ENCODE data around the gene CHRNB4.

CHRNB4 gene

DNA sequence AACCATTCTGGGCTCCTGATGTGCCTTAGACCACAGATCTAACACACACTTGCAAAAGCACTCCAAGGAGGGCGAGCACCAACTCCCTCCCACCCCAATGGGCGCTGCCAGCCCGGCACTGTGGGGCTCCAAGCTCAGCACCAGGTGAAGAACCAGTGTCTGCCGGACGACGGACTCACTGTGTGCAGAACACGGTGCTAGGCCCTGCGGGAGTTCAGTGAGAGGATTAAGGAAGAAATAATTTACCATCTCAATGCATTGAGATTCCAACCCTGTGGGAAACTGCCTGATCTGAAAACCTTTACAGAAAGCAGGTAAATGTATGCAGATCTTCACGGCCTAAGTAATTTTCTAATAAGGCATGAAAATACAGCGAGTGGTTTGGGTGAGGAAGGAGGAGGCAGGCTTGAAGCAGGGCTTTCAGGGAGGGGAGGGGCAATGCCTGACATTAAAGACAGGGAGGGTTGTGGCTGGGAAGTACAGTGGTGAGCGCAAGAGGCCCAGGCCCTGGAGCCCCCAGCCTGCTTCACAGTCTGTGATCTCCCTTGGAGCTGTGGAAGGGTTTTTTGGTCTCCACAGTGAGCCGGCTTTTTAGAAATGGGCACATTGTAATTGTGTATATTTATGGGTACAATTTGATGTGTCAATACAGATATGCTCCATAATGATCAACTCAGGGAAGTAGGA is 35.6 kb upstream of the CHRNB4 start:
- intact Hi-C loops (cut with DNase I; ENCODE audit: low total_unique reads): no loop called here
- Histone ChIP-seq H3K9me3 (no peaks in the 10 kb centered on the region), H3K4me3 (no peak overlapping the region), H3K27me3 (no peaks in the 10 kb centered on the region), H3K36me3 (no peaks in the 10 kb centered on the region), H3K4me1 (no peaks in the 10 kb centered on the region), H3K27ac (no peak overlapping the region)
- DNase-seq: no peak
- TF ChIP-seq, protein P1, sequence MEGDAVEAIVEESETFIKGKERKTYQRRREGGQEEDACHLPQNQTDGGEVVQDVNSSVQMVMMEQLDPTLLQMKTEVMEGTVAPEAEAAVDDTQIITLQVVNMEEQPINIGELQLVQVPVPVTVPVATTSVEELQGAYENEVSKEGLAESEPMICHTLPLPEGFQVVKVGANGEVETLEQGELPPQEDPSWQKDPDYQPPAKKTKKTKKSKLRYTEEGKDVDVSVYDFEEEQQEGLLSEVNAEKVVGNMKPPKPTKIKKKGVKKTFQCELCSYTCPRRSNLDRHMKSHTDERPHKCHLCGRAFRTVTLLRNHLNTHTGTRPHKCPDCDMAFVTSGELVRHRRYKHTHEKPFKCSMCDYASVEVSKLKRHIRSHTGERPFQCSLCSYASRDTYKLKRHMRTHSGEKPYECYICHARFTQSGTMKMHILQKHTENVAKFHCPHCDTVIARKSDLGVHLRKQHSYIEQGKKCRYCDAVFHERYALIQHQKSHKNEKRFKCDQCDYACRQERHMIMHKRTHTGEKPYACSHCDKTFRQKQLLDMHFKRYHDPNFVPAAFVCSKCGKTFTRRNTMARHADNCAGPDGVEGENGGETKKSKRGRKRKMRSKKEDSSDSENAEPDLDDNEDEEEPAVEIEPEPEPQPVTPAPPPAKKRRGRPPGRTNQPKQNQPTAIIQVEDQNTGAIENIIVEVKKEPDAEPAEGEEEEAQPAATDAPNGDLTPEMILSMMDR (IDR thresholded peaks at IDR 0.05): no peak

GRCh38 chr15:78675617-78676360 is 34.8 kb upstream of the CHRNB4 start:
- Histone ChIP-seq H3K4me3 (no peak overlapping the region), H3K27ac (no peak overlapping the region), H3K36me3 (no peaks in the 10 kb centered on the region), H3K9me3 (no peaks in the 10 kb centered on the region), H3K27me3 (no peaks in the 10 kb centered on the region), H3K4me1 (no peaks in the 10 kb centered on the region)
- intact Hi-C loops (cut with DNase I; ENCODE audit: low total_unique reads): no loop called here
- DNase-seq: peak in 1 of 2 donors; percentile 17
- TF ChIP-seq, protein P1 (IDR thresholded peaks at IDR 0.05): no peak

DNA sequence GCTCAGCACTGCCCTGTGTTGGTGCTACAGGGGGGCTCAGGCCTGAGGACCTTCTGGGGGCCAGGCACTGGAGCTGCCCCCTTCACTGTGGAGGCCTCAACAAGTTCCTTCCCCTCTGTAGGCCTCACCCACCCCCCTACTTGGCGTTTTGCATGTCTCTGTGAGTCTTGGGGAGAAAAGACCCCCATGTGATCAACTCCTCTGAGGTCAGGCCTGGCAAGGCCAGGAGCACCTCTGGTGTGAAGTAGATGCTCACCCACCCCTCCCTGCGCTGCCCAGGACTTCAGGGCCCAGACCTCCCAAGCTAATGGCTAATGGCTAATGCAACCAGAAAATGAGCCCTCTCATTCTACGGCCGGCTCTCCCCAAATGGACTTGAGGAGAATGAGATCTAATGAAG is 34.2 kb upstream of the CHRNB4 start:
- TF ChIP-seq, protein P1 (IDR thresholded peaks at IDR 0.05): no peak
- H3K4me1 ChIP-seq: no peaks in the 10 kb centered on the region
- intact Hi-C loops (cut with DNase I; ENCODE audit: low total_unique reads): no loop called here

GRCh38 chr15:78673917-78674444 is 33.0 kb upstream of the CHRNB4 start:
- TF ChIP-seq, protein P1 (IDR thresholded peaks at IDR 0.05): no peak
- DNase-seq: no peak
- H3K36me3 ChIP-seq: no peaks in the 10 kb centered on the region
- H3K9me3 ChIP-seq: no peaks in the 10 kb centered on the region
- intact Hi-C loops (cut with DNase I; ENCODE audit: low total_unique reads): no loop called here
- H3K27ac ChIP-seq: no peak overlapping the region
- H3K4me1 ChIP-seq: no peaks in the 10 kb centered on the region
- H3K4me3 ChIP-seq: no peak overlapping the region
- no peaks in the 10 kb centered on the region for H3K27me3 ChIP-seq

More for the DNA sequence above, 34.2 kb upstream of the CHRNB4 start:
- Histone ChIP-seq H3K9me3 (no peaks in the 10 kb centered on the region), H3K36me3 (no peaks in the 10 kb centered on the region), H3K4me3 (no peak overlapping the region), H3K27ac (no peak overlapping the region), H3K27me3 (no peaks in the 10 kb centered on the region)
- no peak for DNase-seq

DNA sequence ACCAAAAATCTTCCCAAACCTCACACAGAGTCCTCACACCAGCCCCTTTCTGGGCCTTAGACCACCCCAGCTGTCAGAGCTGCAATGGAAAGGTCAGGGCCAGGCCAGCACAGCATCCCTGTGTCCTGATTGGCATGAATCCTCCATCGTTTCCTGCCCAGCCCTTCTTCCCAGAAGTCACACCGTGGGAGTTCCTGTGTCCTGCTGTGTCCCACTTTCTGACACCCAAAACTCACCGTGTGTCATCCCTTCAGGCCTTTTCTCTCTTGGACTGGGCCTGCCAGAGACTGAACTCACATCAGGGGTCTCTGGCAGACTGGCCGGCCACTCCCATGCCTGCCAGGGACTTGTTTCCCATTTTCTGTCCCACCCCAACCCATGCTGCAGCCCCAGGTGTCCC is 32.5 kb upstream of the CHRNB4 start:
- no peaks in the 10 kb centered on the region for H3K9me3 ChIP-seq
- no peak for DNase-seq
- intact Hi-C loops (cut with DNase I; ENCODE audit: low total_unique reads): no loop called here
- TF ChIP-seq, protein P1 (IDR thresholded peaks at IDR 0.05): no peak
- H3K27ac ChIP-seq: no peak overlapping the region
- no peaks in the 10 kb centered on the region for H3K4me1 ChIP-seq
- H3K36me3 ChIP-seq: no peaks in the 10 kb centered on the region
- no peaks in the 10 kb centered on the region for H3K27me3 ChIP-seq
- no peak overlapping the region for H3K4me3 ChIP-seq

All from tibial artery (tissue), 4 donors.